CD4-positive, alpha-beta T cell (primary cell): Measurements from ENCODE around the gene PCID2. TPM values are rescaled to one million over a fixed set of nuclear protein-coding genes. Genes with fewer than 3 reads are reported as not detected.

Source experiments
- ATAC-seq: fragments of 200-7000 bp; cut with Tn5 transposase; one replicate; pipeline ENCODE4 v1.10.0; 2022; ENCODE audit warnings: mild to moderate bottlenecking; ENCODE audit not compliant: poor library complexity
- CTCF ChIA-PET: fragments of 350-600 bp; sonication (Branson Sonifier 250); formaldehyde crosslinking; loops from one replicate; lab custom pipeline; 2021; ENCODE audit warnings: antibody characterized with exemption, inconsistent platforms; lab: Charles Lee
- POLR2A ChIA-PET: fragments of 350-600 bp; sonication (Branson Sonifier 250); formaldehyde crosslinking; loops from one replicate; lab custom pipeline; 2021; ENCODE audit warnings: antibody characterized with exemption, inconsistent platforms; lab: Charles Lee
- DNase-seq, 14 experiments: peaks; one replicate each; pipeline ENCODE4 v3.0.0-alpha.2; 2013 to 2020; ENCODE audit warnings: mixed read lengths in 2 of 14
- H3K27ac ChIP-seq, 2 donors: one replicate each; pipeline versions ENCODE4 v1.5.1 to v1.7.0; 2013; ENCODE audit warnings: low read length in 2 of 2, low read depth in 1 of 2, mild to moderate bottlenecking in 1 of 2
- H3K27me3 ChIP-seq, 2 experiments: 1 replicate in 1 of 2; 2 replicates in 1 of 2; pipeline versions ENCODE4 v1.6.1 to v1.7.0; 2013; ENCODE audit warnings: low read length in 2 of 2, control low read depth in 1 of 2, mild to moderate bottlenecking in 1 of 2, moderate library complexity in 1 of 2; ENCODE audit not compliant: insufficient read depth in 2 of 2, control insufficient read depth in 1 of 2
- H3K36me3 ChIP-seq: one replicate; pipeline ENCODE4 v1.6.1; 2013; ENCODE audit warnings: low read length, control low read depth; ENCODE audit not compliant: insufficient read depth
- H3K4me1 ChIP-seq: one replicate; pipeline ENCODE4 v1.6.1; 2013; ENCODE audit warnings: low read length, control low read depth; ENCODE audit not compliant: insufficient read depth
- H3K4me3 ChIP-seq: one replicate; pipeline ENCODE4 v1.5.1; 2013; ENCODE audit warnings: mild to moderate bottlenecking, low read length, moderate library complexity
- H3K9me3 ChIP-seq, 2 experiments: 1 replicate in 1 of 2; 2 replicates in 1 of 2; pipeline versions ENCODE4 v1.6.1 to v1.7.0; 2013; ENCODE audit warnings: low read length in 2 of 2, mild to moderate bottlenecking in 2 of 2, control low read depth in 1 of 2, moderate library complexity in 1 of 2; ENCODE audit not compliant: control insufficient read depth in 1 of 2, insufficient read depth in 1 of 2
- H3K27ac Mint-ChIP-seq: one replicate; pipeline ENCODE4 v1.8.0; 2020; ENCODE audit warnings: mixed read lengths
- H3K27me3 Mint-ChIP-seq: one replicate; pipeline ENCODE4 v1.8.0; 2021; ENCODE audit warnings: mixed read lengths
- H3K36me3 Mint-ChIP-seq: one replicate; pipeline ENCODE4 v1.8.0; 2021; ENCODE audit warnings: low read depth, mixed read lengths
- H3K4me1 Mint-ChIP-seq: one replicate; pipeline ENCODE4 v1.8.0; 2021; ENCODE audit warnings: low read depth, mixed read lengths
- H3K4me3 Mint-ChIP-seq: one replicate; pipeline ENCODE4 v1.8.0; 2020; ENCODE audit warnings: mild to moderate bottlenecking, mixed read lengths
- H3K9me3 Mint-ChIP-seq: one replicate; pipeline ENCODE4 v1.8.0; 2020; ENCODE audit warnings: mixed read lengths
- intact Hi-C, 2 experiments: fragments of 100-400 bp; cut with DNase I in 1 of 2; cut with micrococcal nuclease in 1 of 2; formaldehyde crosslinking; loops; one replicate each; pipeline versions ENCODE4 v1.15.1 to v1.9.0; 2023 to 2025; cut with DNase I, micrococcal nuclease
- total RNA-seq, 174 experiments: library from RNA in 2 of 174; stranded (reverse) in 2 of 174; gene quantifications; one replicate each; pipeline ENCODE4 v1.2.3 and lab custom pipeline; 2021 to 2026
- TF ChIP-seq, protein P1 (sequence below): fragments of 200-600 bp; IDR thresholded peaks from one replicate; pipeline ENCODE4 v1.8.0; 2022; ENCODE audit warnings: antibody characterized with exemption, mild to moderate bottlenecking

PCID2 gene
- total RNA-seq, 2 experiments from 2014 or later: 33.6 to 33.7 TPM

DNA sequence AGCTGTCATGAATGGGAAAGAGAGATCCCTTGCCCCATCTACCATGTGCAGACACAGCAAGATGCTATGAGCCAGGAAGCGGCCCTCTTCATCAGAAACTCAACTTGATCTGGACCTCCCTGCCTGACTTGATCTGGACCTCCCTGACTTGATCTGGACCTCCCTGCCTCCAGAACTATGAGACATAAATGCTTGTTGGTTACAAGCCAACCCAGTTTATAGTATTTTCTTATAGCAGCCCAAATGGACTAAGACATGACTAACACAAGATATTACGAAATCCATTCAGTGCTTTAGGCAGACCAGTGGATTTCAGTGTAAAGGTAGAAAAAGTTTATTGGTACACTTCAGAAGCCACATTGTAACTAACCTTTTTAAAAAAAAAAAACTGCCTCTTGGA is 15.6 kb downstream of the PCID2 start:
- no peaks in the 10 kb centered on the region for H3K4me1 ChIP-seq
- Mint-ChIP-seq H3K4me3 (no peak overlapping the region), H3K4me1 (peaks cover under 1% of the 10 kb centered on the region), H3K9me3 (no peaks in the 10 kb centered on the region), H3K27ac (no peak overlapping the region), H3K36me3 (peaks cover 94% of the 10 kb centered on the region), H3K27me3 (no peaks in the 10 kb centered on the region)
- POLR2A ChIA-PET: no interaction called here
- no peak overlapping the region for H3K4me3 ChIP-seq
- H3K27me3 ChIP-seq: no peaks in the 10 kb centered on the region
- TF ChIP-seq, protein P1, sequence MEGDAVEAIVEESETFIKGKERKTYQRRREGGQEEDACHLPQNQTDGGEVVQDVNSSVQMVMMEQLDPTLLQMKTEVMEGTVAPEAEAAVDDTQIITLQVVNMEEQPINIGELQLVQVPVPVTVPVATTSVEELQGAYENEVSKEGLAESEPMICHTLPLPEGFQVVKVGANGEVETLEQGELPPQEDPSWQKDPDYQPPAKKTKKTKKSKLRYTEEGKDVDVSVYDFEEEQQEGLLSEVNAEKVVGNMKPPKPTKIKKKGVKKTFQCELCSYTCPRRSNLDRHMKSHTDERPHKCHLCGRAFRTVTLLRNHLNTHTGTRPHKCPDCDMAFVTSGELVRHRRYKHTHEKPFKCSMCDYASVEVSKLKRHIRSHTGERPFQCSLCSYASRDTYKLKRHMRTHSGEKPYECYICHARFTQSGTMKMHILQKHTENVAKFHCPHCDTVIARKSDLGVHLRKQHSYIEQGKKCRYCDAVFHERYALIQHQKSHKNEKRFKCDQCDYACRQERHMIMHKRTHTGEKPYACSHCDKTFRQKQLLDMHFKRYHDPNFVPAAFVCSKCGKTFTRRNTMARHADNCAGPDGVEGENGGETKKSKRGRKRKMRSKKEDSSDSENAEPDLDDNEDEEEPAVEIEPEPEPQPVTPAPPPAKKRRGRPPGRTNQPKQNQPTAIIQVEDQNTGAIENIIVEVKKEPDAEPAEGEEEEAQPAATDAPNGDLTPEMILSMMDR: no peak
- H3K36me3 ChIP-seq: peaks cover 86% of the 10 kb centered on the region
- ATAC-seq (no peak), DNase-seq (no peak)
- intact Hi-C loops: no loop called here
- CTCF ChIA-PET: no interaction called here
- H3K9me3 ChIP-seq: no peaks in the 10 kb centered on the region
- no peak overlapping the region for H3K27ac ChIP-seq

DNA sequence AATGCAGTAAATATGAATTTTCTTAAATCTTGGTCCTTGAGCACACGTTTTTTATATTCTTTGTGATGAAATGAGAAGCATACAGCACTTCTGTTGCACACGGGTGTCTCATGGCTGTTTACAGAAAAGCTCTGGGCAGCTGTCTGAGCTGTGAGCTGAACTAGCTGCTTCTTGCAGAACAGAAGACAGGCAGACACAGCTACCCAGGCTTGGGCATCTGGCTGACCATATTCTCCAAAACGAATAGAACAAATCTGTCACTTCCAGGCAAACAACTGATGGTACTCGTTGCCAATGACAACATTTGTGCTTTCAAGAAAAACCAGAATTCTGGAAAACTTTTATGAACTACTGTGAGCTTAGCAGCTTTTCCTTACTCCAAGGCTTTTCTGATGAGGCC is 16.2 kb downstream of the PCID2 start:
- Mint-ChIP-seq H3K36me3 (peaks cover 94% of the 10 kb centered on the region), H3K27me3 (no peaks in the 10 kb centered on the region), H3K9me3 (no peaks in the 10 kb centered on the region), H3K4me3 (no peak overlapping the region), H3K27ac (no peak overlapping the region), H3K4me1 (peaks cover 7% of the 10 kb centered on the region)
- DNase-seq (no peak), ATAC-seq (no peak)
- H3K4me1 ChIP-seq: peaks cover under 1% of the 10 kb centered on the region
- ChIA-PET POLR2A (no interaction called here), CTCF (no interaction called here)
- peaks cover 82% of the 10 kb centered on the region for H3K36me3 ChIP-seq
- intact Hi-C loops: no loop called here
- no peak overlapping the region for H3K27ac ChIP-seq
- H3K27me3 ChIP-seq: no peaks in the 10 kb centered on the region
- no peaks in the 10 kb centered on the region for H3K9me3 ChIP-seq
- TF ChIP-seq, protein P1: no peak
- H3K4me3 ChIP-seq: no peak overlapping the region

DNA sequence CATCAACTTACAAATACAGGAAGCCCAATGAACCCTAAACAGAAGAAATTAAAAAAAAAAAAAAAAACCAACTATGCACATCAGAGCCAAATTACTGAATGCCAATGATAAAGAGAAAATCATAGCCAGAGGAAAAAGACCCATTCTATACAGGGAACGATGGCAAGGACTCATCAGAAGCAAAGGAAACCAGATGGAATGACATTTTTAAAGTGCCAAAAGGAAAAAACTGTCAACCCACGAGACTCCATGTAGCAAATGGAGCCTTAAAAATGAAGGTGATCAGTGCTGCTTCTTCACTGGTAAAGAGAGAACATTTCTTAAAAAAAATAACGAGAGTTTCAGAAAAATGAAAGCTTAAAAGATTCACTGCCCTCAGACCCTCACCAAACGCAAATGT is 18.3 kb downstream of the PCID2 start:
- no peak overlapping the region for H3K4me3 ChIP-seq
- no peak overlapping the region for H3K27ac ChIP-seq
- Mint-ChIP-seq H3K9me3 (no peaks in the 10 kb centered on the region), H3K4me3 (no peak overlapping the region), H3K36me3 (peaks cover 86% of the 10 kb centered on the region), H3K4me1 (peaks cover 26% of the 10 kb centered on the region), H3K27ac (no peak overlapping the region), H3K27me3 (no peaks in the 10 kb centered on the region)
- POLR2A ChIA-PET: interaction anchor here (0.9 to 1.5 kb wide), 2 partner anchors 14 to 19 kb away, joined by 3 to 6 read pairs; partner anchors contain the start of genes CUL4A and PCID2
- peaks cover 69% of the 10 kb centered on the region for H3K36me3 ChIP-seq
- TF ChIP-seq, protein P1: no peak
- DNase-seq (no peak), ATAC-seq (no peak)
- CTCF ChIA-PET: no interaction called here
- intact Hi-C loops: no loop called here
- H3K27me3 ChIP-seq: no peaks in the 10 kb centered on the region
- H3K9me3 ChIP-seq: no peaks in the 10 kb centered on the region
- peaks cover 17% of the 10 kb centered on the region for H3K4me1 ChIP-seq
